GM19395 (cell line): ENCODE results near the gene TRMU.

Experiments
- ATAC-seq: cut with Tn5 transposase; IDR thresholded peaks from one replicate; pipeline ENCODE4 v1.9.1; 2021; ENCODE audit warnings: mild to moderate bottlenecking, moderate library complexity; ENCODE audit not compliant: unreplicated experiment

TRMU gene

DNA sequence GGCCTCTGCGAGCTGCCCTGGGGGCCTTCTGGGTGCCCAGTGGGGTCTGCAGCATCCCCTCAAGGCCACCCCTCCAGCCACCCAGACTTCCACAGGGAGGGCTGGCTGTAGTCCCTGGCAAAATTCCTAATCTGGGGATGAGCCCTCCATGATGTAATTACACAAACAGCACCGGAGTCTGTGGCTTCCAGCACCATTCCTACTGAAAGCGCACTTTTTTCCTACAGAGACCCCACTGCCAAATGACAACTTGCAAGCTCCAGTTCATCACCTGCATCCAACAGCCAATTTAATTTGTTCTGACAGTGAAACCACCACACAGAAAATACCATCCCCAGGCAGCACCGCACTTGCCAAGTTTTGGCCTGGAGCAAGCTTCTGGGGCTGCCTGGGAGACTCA, 70.4 kb downstream of the TRMU start:
- no peak for ATAC-seq

DNA sequence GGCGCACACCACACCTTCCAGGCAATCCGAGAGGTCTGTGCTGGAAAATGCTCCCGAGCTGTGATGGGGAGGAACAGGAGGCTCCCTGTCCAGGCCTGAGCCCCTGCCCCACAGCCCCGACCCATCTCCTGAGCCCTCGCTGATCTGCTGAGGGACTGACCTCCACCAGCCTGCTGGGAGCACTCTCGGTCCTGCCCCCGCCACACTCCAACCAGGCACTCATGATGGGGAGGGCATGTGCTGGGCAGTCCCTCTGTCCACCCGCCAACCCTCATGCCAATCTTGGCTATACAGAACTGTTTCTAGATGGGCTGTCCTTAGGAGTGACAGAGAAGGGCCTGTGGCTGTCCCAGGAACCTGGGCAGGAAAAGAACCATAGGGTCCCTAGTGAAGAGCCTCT, 70.8 kb downstream of the TRMU start:
- no peak for ATAC-seq

DNA sequence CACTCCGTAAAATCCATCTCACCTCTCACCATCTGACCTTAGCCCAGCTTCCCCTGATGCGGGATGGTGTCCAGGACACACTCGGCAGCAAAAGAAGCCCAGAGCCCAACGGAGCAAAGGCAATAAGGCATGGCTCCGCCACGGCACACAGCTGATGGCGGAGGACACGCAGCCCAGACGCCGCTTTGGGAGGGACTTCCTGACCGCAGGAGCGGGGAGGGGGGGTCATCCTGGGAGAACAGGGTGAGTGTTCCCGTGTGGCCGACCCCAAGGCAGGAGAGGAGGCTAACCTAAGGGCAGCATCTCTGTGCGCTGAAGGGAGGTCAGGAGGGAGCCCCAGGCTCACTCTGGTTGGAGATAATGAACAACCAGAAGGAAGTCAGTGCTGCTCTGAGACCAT, 71.3 kb downstream of the TRMU start:
- ATAC-seq, result no peak
